HFFc6 (cell line): ENCODE measurements around the gene PIP4K2C. TPM values are rescaled to one million over a fixed set of nuclear protein-coding genes. Genes with fewer than 3 reads are reported as not detected.
A peak's percentile ranks its signal among the peaks of the same experiment; 100 is the strongest.

Experiments used
- DNase-seq: peaks from one replicate; pipeline ENCODE4 v3.0.0-alpha.2; 2018
- H3K27ac Mint-ChIP-seq: 2 replicates; pipeline ENCODE4 v1.8.0; 2020; ENCODE audit warnings: mild to moderate bottlenecking, mixed read lengths
- H3K27me3 Mint-ChIP-seq: 2 replicates; pipeline ENCODE4 v1.8.0; 2021; ENCODE audit warnings: mild to moderate bottlenecking, moderate library complexity, mixed read lengths; ENCODE audit not compliant: insufficient read depth
- H3K36me3 Mint-ChIP-seq: 2 replicates; pipeline ENCODE4 v1.8.0; 2021; ENCODE audit warnings: low read depth, mixed read lengths
- H3K4me1 Mint-ChIP-seq: 2 replicates; pipeline ENCODE4 v1.8.0; 2020; ENCODE audit warnings: low read depth, mixed read lengths
- H3K4me3 Mint-ChIP-seq: 2 replicates; pipeline ENCODE4 v1.8.0; 2020; ENCODE audit warnings: mild to moderate bottlenecking, moderate library complexity, mixed read lengths
- H3K9me3 Mint-ChIP-seq: 2 replicates; pipeline ENCODE4 v1.8.0; 2020; ENCODE audit warnings: mild to moderate bottlenecking, mixed read lengths
- total RNA-seq, 6 experiments: library from RNA; stranded (reverse); fragmentation: NEBNext Ultra II Directional; extraction: Animal tissue kit (Norgen Biotek cat#: 25700); gene quantifications; 2 replicates in 1 of 6; 3 replicates in 5 of 6; pipeline ENCODE4 v1.2.3, GENCODE V29; 2021
- TF ChIP-seq, protein P1 (sequence below): fragments of 200-600 bp; sonication (generic); IDR thresholded peaks from 2 replicates; pipeline ENCODE4 v1.5.0; 2021; ENCODE audit warnings: antibody characterized with exemption, mild to moderate bottlenecking

PIP4K2C gene
- total RNA-seq, 6 experiments from 2014 or later, result 21.1 to 33.1 (median 24.3) TPM

GRCh38 chr12:57580466-57580795, 10.6 kb upstream of the PIP4K2C start:
- H3K4me3 Mint-ChIP-seq, result no peak overlapping the region
- DNase-seq, result no peak
- no peak overlapping the region for H3K27ac Mint-ChIP-seq
- TF ChIP-seq, protein P1, sequence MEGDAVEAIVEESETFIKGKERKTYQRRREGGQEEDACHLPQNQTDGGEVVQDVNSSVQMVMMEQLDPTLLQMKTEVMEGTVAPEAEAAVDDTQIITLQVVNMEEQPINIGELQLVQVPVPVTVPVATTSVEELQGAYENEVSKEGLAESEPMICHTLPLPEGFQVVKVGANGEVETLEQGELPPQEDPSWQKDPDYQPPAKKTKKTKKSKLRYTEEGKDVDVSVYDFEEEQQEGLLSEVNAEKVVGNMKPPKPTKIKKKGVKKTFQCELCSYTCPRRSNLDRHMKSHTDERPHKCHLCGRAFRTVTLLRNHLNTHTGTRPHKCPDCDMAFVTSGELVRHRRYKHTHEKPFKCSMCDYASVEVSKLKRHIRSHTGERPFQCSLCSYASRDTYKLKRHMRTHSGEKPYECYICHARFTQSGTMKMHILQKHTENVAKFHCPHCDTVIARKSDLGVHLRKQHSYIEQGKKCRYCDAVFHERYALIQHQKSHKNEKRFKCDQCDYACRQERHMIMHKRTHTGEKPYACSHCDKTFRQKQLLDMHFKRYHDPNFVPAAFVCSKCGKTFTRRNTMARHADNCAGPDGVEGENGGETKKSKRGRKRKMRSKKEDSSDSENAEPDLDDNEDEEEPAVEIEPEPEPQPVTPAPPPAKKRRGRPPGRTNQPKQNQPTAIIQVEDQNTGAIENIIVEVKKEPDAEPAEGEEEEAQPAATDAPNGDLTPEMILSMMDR, result no peak
- peaks cover 10% of the 10 kb centered on the region for H3K4me1 Mint-ChIP-seq
- H3K36me3 Mint-ChIP-seq, result no peaks in the 10 kb centered on the region
- no peaks in the 10 kb centered on the region; the same call in 1 of the 2 replicates for H3K27me3 Mint-ChIP-seq
- H3K9me3 Mint-ChIP-seq, result no peaks in the 10 kb centered on the region

DNA sequence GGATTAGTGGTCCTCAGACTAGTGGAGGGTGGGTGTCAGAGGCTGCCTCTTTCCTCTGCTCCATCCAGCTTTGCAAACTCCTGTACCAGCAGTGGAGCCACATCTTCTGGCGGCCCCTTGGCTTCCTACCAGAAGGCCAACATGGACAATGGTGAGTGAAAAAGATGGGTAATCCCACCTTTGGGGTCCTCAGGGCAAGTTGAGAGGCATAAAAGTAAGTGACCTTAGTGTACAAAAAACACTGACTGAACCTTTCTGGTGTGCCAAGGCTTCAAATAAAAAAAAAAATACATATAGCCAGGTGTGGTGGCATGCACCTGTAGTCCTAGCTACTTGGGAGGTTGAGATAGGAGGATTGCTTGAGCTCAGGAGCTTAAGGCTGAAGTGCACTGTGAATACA, 9.2 kb upstream of the PIP4K2C start:
- Mint-ChIP-seq H3K27me3 (no peaks in the 10 kb centered on the region; the same call in 1 of the 2 replicates), H3K36me3 (no peaks in the 10 kb centered on the region), H3K27ac (no peak overlapping the region), H3K9me3 (no peaks in the 10 kb centered on the region), H3K4me3 (no peak overlapping the region), H3K4me1 (peaks cover 10% of the 10 kb centered on the region)
- no peak for DNase-seq
- TF ChIP-seq, protein P1, result no peak

DNA sequence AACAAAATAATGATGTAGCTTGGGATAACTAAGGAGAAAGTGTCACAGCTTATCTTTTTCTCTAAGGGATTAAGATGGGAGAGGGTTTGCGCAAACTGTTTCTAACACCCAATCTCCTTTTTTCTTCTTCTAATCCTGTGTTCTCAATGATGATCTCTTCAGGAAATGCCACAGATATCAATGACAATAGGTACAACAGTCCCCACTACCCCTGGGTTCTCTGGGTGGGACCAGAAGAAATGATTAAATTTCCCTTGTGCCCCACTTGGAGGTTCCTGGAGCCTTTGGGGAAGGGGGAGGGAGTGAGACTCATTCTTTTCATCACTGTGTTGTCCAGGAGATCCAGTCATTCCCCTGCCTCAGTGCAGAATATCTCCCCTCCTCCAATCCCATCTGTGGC, 8.6 kb upstream of the PIP4K2C start:
- Mint-ChIP-seq H3K4me3 (no peak overlapping the region), H3K36me3 (no peaks in the 10 kb centered on the region), H3K4me1 (peaks cover 10% of the 10 kb centered on the region), H3K27me3 (no peaks in the 10 kb centered on the region; the same call in 1 of the 2 replicates), H3K9me3 (no peaks in the 10 kb centered on the region), H3K27ac (no peak overlapping the region)
- no peak for DNase-seq
- TF ChIP-seq, protein P1, result no peak

- Mint-ChIP-seq H3K9me3 (no peaks in the 10 kb centered on the region), H3K27me3 (no peaks in the 10 kb centered on the region; the same call in 1 of the 2 replicates), H3K4me1 (peaks cover 10% of the 10 kb centered on the region), H3K27ac (no peak overlapping the region), H3K4me3 (no peak overlapping the region), H3K36me3 (no peaks in the 10 kb centered on the region)
- DNase-seq, result peak; percentile 75
- TF ChIP-seq, protein P1, result peak; percentile 98
Observed at GRCh38 chr12:57583008-57583831, 7.8 kb upstream of the PIP4K2C start.

GRCh38 chr12:57584050-57584449, 6.9 kb upstream of the PIP4K2C start:
- TF ChIP-seq, protein P1, result no peak
- Mint-ChIP-seq H3K27me3 (no peaks in the 10 kb centered on the region; the same call in 1 of the 2 replicates), H3K27ac (no peak overlapping the region), H3K4me1 (peaks cover 8% of the 10 kb centered on the region), H3K9me3 (no peaks in the 10 kb centered on the region), H3K4me3 (no peak overlapping the region), H3K36me3 (no peaks in the 10 kb centered on the region)
- DNase-seq, result no peak
